Neural progenitor cell (in vitro differentiated cells): ENCODE measurements around the gene RAB17. TPM values are rescaled to one million over a fixed set of nuclear protein-coding genes. Genes with fewer than 3 reads are reported as not detected.

Experiments used
- DNase-seq: peaks from one replicate; pipeline ENCODE4 v3.0.0-alpha.2; 2016; ENCODE audit warnings: low spot score
- H2AFZ ChIP-seq: fragments of 200-600 bp; sonication (generic); replicated peaks from 2 replicates; pipeline ENCODE4 v1.6.1; 2016; ENCODE audit warnings: antibody characterized with exemption
- H3F3A ChIP-seq: fragments of 200-600 bp; sonication (generic); 2 replicates; pipeline ENCODE4 v1.6.1; 2016; ENCODE audit warnings: antibody characterized with exemption, low read depth
- H3K27ac ChIP-seq: fragments of 200-600 bp; sonication (generic); 2 replicates; pipeline ENCODE4 v1.5.1; 2016; ENCODE audit warnings: mild to moderate bottlenecking
- H3K27me3 ChIP-seq: fragments of 200-600 bp; sonication (generic); 2 replicates; pipeline ENCODE4 v1.6.1; 2016; ENCODE audit warnings: mild to moderate bottlenecking, moderate library complexity
- H3K36me3 ChIP-seq: fragments of 200-600 bp; sonication (generic); 2 replicates; pipeline ENCODE4 v1.5.1; 2016
- H3K4me1 ChIP-seq: fragments of 200-600 bp; sonication (generic); 2 replicates; pipeline ENCODE4 v1.6.1; 2016; ENCODE audit warnings: mixed run types
- H3K4me2 ChIP-seq: fragments of 200-600 bp; sonication (generic); 2 replicates; pipeline ENCODE4 v1.6.1; 2016
- H3K4me3 ChIP-seq: fragments of 200-600 bp; sonication (generic); 2 replicates; pipeline ENCODE4 v1.5.1; 2016
- H3K79me2 ChIP-seq: fragments of 200-600 bp; sonication (generic); 2 replicates; pipeline ENCODE4 v1.6.1; 2016; ENCODE audit warnings: low read depth
- H3K9ac ChIP-seq: fragments of 200-600 bp; sonication (generic); 2 replicates; pipeline ENCODE4 v1.6.1; 2016
- H3K9me3 ChIP-seq: fragments of 200-600 bp; sonication (generic); 2 replicates; pipeline ENCODE4 v1.5.1; 2016; ENCODE audit warnings: low read depth
- H4K20me1 ChIP-seq: fragments of 200-600 bp; sonication (generic); 2 replicates; pipeline ENCODE4 v1.6.1; 2016; ENCODE audit warnings: low read depth
- H3K27ac Mint-ChIP-seq: 3 replicates; pipeline ENCODE4 v1.8.0; 2021; ENCODE audit warnings: mixed read lengths
- H3K27me3 Mint-ChIP-seq: 2 replicates; pipeline ENCODE4 v1.8.0; 2022; ENCODE audit warnings: low read depth, mild to moderate bottlenecking, inconsistent platforms, moderate library complexity, mixed read lengths; ENCODE audit not compliant: insufficient read depth
- H3K36me3 Mint-ChIP-seq: 3 replicates; pipeline ENCODE4 v1.8.0; 2021; ENCODE audit warnings: mixed read lengths
- H3K4me1 Mint-ChIP-seq: 3 replicates; pipeline ENCODE4 v1.8.0; 2021; ENCODE audit warnings: mixed read lengths
- H3K4me3 Mint-ChIP-seq: 3 replicates; pipeline ENCODE4 v1.8.0; 2021; ENCODE audit warnings: mild to moderate bottlenecking, moderate library complexity, mixed read lengths
- H3K9me3 Mint-ChIP-seq: 3 replicates; pipeline ENCODE4 v1.8.0; 2020; ENCODE audit warnings: mixed read lengths
- EZH2 ChIP-seq: fragments of 200-600 bp; sonication (generic); IDR thresholded peaks from 2 replicates; pipeline ENCODE4 v1.6.1; 2017; ENCODE audit warnings: antibody characterized with exemption, mild to moderate bottlenecking, moderate library complexity
- EZH2phosphoT487 ChIP-seq: fragments of 200-600 bp; sonication (generic); IDR thresholded peaks from 2 replicates; pipeline ENCODE4 v1.6.1; 2017; ENCODE audit warnings: antibody characterized with exemption
- total RNA-seq: library from RNA; depleted of rRNA; stranded (reverse); fragments of >200 nt; gene quantifications from 2 replicates; pipeline ENCODE4 v1.2.3, GENCODE V29; 2015; ENCODE audit warnings: low replicate concordance
- TF ChIP-seq, protein P1 (sequence below): fragments of 200-600 bp; sonication (generic); IDR thresholded peaks from 2 replicates; pipeline ENCODE4 v1.5.1; 2017; ENCODE audit warnings: antibody characterized with exemption, mild to moderate bottlenecking

Gene RAB17
- total RNA-seq, 1 donor from 2014 or later = not detected

DNA sequence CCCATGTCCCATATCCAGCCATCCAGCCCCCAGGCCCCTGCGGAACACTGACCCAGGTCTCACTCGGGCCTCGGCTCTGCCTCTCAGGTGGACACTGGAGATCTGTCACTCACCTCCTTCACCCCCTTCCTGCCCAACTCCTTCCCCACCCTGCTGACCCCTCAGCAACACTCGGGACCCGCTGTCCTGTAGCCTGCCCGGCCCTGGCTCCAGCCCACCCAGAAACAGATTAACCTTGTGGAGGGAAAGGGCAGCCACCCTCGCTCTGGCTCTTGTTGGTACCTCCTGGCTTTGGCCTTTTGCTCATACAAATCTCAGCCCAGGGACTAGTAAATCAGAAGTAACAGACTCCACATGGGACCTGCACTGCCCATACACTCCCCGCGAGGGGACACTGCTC lies 53.9 kb downstream of the RAB17 start:
- H3K9me3 Mint-ChIP-seq = no peaks in the 10 kb centered on the region
- H3K4me3 Mint-ChIP-seq = no peak overlapping the region
- H3K9ac ChIP-seq = no peak overlapping the region
- peaks cover 11% of the 10 kb centered on the region for H3K27me3 Mint-ChIP-seq
- no peak for DNase-seq
- no peak overlapping the region for H3K4me2 ChIP-seq
- H3K9me3 ChIP-seq = no peaks in the 10 kb centered on the region
- H3K4me3 ChIP-seq = no peak overlapping the region
- TF ChIP-seq, protein P1, sequence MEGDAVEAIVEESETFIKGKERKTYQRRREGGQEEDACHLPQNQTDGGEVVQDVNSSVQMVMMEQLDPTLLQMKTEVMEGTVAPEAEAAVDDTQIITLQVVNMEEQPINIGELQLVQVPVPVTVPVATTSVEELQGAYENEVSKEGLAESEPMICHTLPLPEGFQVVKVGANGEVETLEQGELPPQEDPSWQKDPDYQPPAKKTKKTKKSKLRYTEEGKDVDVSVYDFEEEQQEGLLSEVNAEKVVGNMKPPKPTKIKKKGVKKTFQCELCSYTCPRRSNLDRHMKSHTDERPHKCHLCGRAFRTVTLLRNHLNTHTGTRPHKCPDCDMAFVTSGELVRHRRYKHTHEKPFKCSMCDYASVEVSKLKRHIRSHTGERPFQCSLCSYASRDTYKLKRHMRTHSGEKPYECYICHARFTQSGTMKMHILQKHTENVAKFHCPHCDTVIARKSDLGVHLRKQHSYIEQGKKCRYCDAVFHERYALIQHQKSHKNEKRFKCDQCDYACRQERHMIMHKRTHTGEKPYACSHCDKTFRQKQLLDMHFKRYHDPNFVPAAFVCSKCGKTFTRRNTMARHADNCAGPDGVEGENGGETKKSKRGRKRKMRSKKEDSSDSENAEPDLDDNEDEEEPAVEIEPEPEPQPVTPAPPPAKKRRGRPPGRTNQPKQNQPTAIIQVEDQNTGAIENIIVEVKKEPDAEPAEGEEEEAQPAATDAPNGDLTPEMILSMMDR = no peak
- no peak for TF ChIP-seq EZH2
- no peak for TF ChIP-seq EZH2phosphoT487
- no peaks in the 10 kb centered on the region for H3K36me3 Mint-ChIP-seq
- peaks cover 6% of the 10 kb centered on the region for H3K4me1 ChIP-seq
- no peaks in the 10 kb centered on the region for H4K20me1 ChIP-seq
- H3K4me1 Mint-ChIP-seq = peaks cover 18% of the 10 kb centered on the region
- H3K27me3 ChIP-seq = no peaks in the 10 kb centered on the region
- no peak overlapping the region for H2AFZ ChIP-seq
- H3K27ac Mint-ChIP-seq = no peak overlapping the region
- no peaks in the 10 kb centered on the region for H3K36me3 ChIP-seq
- H3F3A ChIP-seq = no peaks in the 10 kb centered on the region
- H3K79me2 ChIP-seq = no peaks in the 10 kb centered on the region
- no peak overlapping the region for H3K27ac ChIP-seq

DNA sequence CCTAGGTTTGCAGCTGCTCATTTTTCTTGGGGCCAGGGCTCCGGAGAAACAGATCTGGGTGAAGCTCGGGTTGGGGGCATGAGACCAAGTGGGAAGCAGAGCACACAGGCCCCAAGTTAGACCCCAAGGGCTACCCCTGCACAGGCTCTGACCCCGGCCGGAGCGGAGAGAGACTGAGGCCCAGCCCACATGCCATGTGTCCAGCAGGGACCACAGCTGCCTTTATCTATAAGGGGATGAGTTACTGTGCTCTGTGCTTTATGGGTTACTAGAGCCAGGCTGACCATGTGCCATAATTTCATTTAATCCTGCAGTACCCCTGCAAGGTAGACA lies 54.5 kb downstream of the RAB17 start:
- Mint-ChIP-seq H3K9me3 (no peaks in the 10 kb centered on the region), H3K36me3 (no peaks in the 10 kb centered on the region), H3K27ac (no peak overlapping the region), H3K4me3 (no peak overlapping the region), H3K4me1 (peaks cover 17% of the 10 kb centered on the region), H3K27me3 (peaks cover 10% of the 10 kb centered on the region)
- H3K27ac ChIP-seq = no peak overlapping the region
- no peaks in the 10 kb centered on the region for H3K36me3 ChIP-seq
- H2AFZ ChIP-seq = no peak overlapping the region
- no peaks in the 10 kb centered on the region for H3K27me3 ChIP-seq
- H3K4me1 ChIP-seq = peaks cover under 1% of the 10 kb centered on the region
- H3K79me2 ChIP-seq = no peaks in the 10 kb centered on the region
- no peaks in the 10 kb centered on the region for H3F3A ChIP-seq
- no peaks in the 10 kb centered on the region for H4K20me1 ChIP-seq
- no peak overlapping the region for H3K4me3 ChIP-seq
- no peak for DNase-seq
- H3K4me2 ChIP-seq = no peak overlapping the region
- no peak overlapping the region for H3K9ac ChIP-seq
- H3K9me3 ChIP-seq = no peaks in the 10 kb centered on the region
- TF ChIP-seq EZH2phosphoT487 (no peak), EZH2 (no peak)

DNA sequence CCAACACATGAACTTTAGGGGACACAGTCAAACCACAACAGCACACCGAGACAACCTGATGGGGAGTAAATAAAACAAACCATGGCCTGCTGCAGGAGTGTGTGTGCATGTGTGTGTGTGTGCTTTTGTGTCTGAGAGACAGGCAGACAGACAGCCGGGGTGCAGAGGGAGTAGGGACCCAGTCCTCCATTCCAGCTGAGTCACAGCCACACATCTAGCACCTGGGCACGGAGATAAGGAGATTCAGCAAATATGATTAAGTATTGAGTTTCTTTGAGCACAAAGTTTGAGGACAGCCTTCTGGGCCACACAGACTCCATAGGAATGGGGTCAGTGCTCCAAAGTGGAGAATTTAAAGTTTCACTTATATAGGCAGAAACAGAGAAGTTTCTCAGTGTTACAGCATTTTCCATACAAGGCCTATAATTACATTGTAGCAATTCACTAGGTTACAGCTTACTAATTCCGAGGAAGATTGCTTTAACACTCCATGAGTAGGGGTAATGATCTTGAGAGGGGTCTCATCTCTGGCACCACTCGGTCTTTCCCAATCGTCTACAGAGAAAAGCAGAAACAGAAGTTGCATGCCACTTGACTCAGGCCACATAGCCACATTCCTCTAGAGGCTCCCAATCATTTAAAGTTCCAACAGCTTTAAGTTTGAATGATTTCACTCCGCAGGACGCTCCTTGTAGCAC lies 55.0 kb downstream of the RAB17 start:
- Histone ChIP-seq H3F3A (no peaks in the 10 kb centered on the region), H3K9me3 (no peaks in the 10 kb centered on the region), H3K9ac (no peak overlapping the region), H3K27me3 (no peaks in the 10 kb centered on the region), H3K27ac (no peak overlapping the region), H3K4me1 (no peaks in the 10 kb centered on the region), H4K20me1 (no peaks in the 10 kb centered on the region), H3K4me2 (no peak overlapping the region), H3K4me3 (no peak overlapping the region), H2AFZ (no peak overlapping the region), H3K36me3 (no peaks in the 10 kb centered on the region), H3K79me2 (no peaks in the 10 kb centered on the region)
- H3K27me3 Mint-ChIP-seq = peaks cover 10% of the 10 kb centered on the region
- peaks cover 17% of the 10 kb centered on the region for H3K4me1 Mint-ChIP-seq
- no peaks in the 10 kb centered on the region for H3K36me3 Mint-ChIP-seq
- no peak overlapping the region for H3K27ac Mint-ChIP-seq
- H3K4me3 Mint-ChIP-seq = no peak overlapping the region
- no peaks in the 10 kb centered on the region for H3K9me3 Mint-ChIP-seq
- no peak for TF ChIP-seq EZH2phosphoT487
- TF ChIP-seq, protein P1 = no peak
- no peak for TF ChIP-seq EZH2
- no peak for DNase-seq

DNA sequence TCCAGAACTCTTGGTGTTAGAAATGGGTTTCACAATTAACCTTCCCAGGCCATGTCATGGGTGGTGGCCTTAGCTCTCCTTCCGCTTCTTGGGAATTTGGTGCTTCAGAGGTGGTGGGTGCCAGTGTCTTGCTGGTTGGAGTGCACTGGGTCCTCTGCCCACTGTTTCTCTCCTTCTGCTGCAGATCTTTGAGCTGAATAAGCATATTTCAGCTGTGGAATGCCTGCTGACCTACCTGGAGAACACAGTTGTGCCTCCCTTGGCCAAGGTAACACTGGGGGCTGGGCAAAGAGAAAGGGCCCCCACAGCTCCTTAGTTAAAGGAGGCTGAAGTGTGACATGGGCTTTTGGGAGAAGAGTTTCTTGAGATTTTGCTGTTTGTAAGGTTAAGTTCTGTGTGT lies 56.2 kb downstream of the RAB17 start:
- no peaks in the 10 kb centered on the region for H3K27me3 ChIP-seq
- H3K9ac ChIP-seq = no peak overlapping the region
- H3K4me2 ChIP-seq = no peak overlapping the region
- no peak overlapping the region for H3K4me3 Mint-ChIP-seq
- H2AFZ ChIP-seq = no peak overlapping the region
- no peak for DNase-seq
- peaks cover 15% of the 10 kb centered on the region for H3K4me1 Mint-ChIP-seq
- no peaks in the 10 kb centered on the region for H4K20me1 ChIP-seq
- H3K27me3 Mint-ChIP-seq = peaks cover 10% of the 10 kb centered on the region
- H3K36me3 Mint-ChIP-seq = no peaks in the 10 kb centered on the region
- H3K9me3 ChIP-seq = no peaks in the 10 kb centered on the region
- H3K79me2 ChIP-seq = no peaks in the 10 kb centered on the region
- no peaks in the 10 kb centered on the region for H3F3A ChIP-seq
- H3K9me3 Mint-ChIP-seq = no peaks in the 10 kb centered on the region
- H3K4me1 ChIP-seq = no peaks in the 10 kb centered on the region
- no peaks in the 10 kb centered on the region for H3K36me3 ChIP-seq
- H3K4me3 ChIP-seq = no peak overlapping the region
- TF ChIP-seq EZH2 = no peak
- TF ChIP-seq EZH2phosphoT487 = no peak
- TF ChIP-seq, protein P1 = no peak
- no peak overlapping the region for H3K27ac Mint-ChIP-seq
- H3K27ac ChIP-seq = no peak overlapping the region
